Measurements from ENCODE around the gene IL18BP. TPM values are rescaled to one million over a fixed set of nuclear protein-coding genes. Genes with fewer than 3 reads are reported as not detected.

IL18BP gene
- total RNA-seq, 2 donors from 2014 or later = 3.1 to 13.9 TPM

- no peak for DNase-seq (ENCODE audit: low spot score)
- TF ChIP-seq POLR2AphosphoS5 (IDR thresholded peaks at IDR 0.05) = no peak
- no peak for TF ChIP-seq CTCF (IDR thresholded peaks at IDR 0.05)
- no peak for TF ChIP-seq POLR2A (IDR thresholded peaks at IDR 0.05)
- no peaks in the 10 kb centered on the region for H3K27me3 ChIP-seq (replicated peaks; ENCODE audit: insufficient read depth)
- no peak overlapping the region for H3K27ac ChIP-seq
- no peaks in the 10 kb centered on the region for H3K9me3 ChIP-seq
- no peak overlapping the region for H3K4me3 ChIP-seq
- intact Hi-C loops (cut with DNase I) = loop anchor here (2.0 to 5.0 kb wide), 3 partner anchors 36 to 165 kb away; no protein-coding TSS in a partner anchor
- H3K36me3 ChIP-seq = no peaks in the 10 kb centered on the region
- WGBS = 91% methylated on average over 1 of the region's 1 CpG
- H3K4me1 ChIP-seq (replicated peaks) = no peaks in the 10 kb centered on the region
Observed at GRCh38 chr11:71977090-71977489, 21.6 kb upstream of the IL18BP start.

GRCh38 chr11:71977743-71978418 is 20.8 kb upstream of the IL18BP start:
- H3K9me3 ChIP-seq = no peaks in the 10 kb centered on the region
- no peak overlapping the region for H3K4me3 ChIP-seq
- intact Hi-C loops (cut with DNase I) = loop anchor here (2.0 to 5.0 kb wide), 3 partner anchors 35 to 164 kb away; no protein-coding TSS in a partner anchor
- peak; percentile 46 for TF ChIP-seq POLR2AphosphoS5 (IDR thresholded peaks at IDR 0.05)
- TF ChIP-seq CTCF (IDR thresholded peaks at IDR 0.05) = peak in 3 of 4 experiments; percentile 66 to 81 (median 81)
- TF ChIP-seq POLR2A (IDR thresholded peaks at IDR 0.05) = no peak
- WGBS = 45% methylated on average over 7 of the region's 7 CpGs
- H3K36me3 ChIP-seq = no peaks in the 10 kb centered on the region
- no peaks in the 10 kb centered on the region for H3K4me1 ChIP-seq (replicated peaks)
- H3K27ac ChIP-seq = no peak overlapping the region
- DNase-seq (ENCODE audit: low spot score) = peak; percentile 52
- no peaks in the 10 kb centered on the region for H3K27me3 ChIP-seq (replicated peaks; ENCODE audit: insufficient read depth)

GRCh38 chr11:71979094-71979493 is 19.6 kb upstream of the IL18BP start:
- Histone ChIP-seq H3K4me1 (replicated peaks) (no peaks in the 10 kb centered on the region), H3K27ac (no peak overlapping the region), H3K27me3 (replicated peaks; ENCODE audit: insufficient read depth) (no peaks in the 10 kb centered on the region), H3K36me3 (no peaks in the 10 kb centered on the region), H3K4me3 (no peak overlapping the region), H3K9me3 (no peaks in the 10 kb centered on the region)
- intact Hi-C loops (cut with DNase I) = loop anchor here (5.0 kb wide), 2 partner anchors 108 to 163 kb away; no protein-coding TSS in a partner anchor
- TF ChIP-seq POLR2AphosphoS5 (IDR thresholded peaks at IDR 0.05) (no peak), POLR2A (IDR thresholded peaks at IDR 0.05) (no peak)
- no peak for DNase-seq (ENCODE audit: low spot score)
- 81% methylated on average over 4 of the region's 4 CpGs for WGBS

GRCh38 chr11:71979602-71980001 is 19.1 kb upstream of the IL18BP start:
- H3K27me3 ChIP-seq (replicated peaks; ENCODE audit: insufficient read depth) = no peaks in the 10 kb centered on the region
- H3K4me1 ChIP-seq (replicated peaks) = no peaks in the 10 kb centered on the region
- no peak overlapping the region for H3K27ac ChIP-seq
- WGBS = 65% methylated on average over 3 of the region's 3 CpGs
- intact Hi-C loops (cut with DNase I) = loop anchor here (5.0 kb wide), 2 partner anchors 108 to 163 kb away; no protein-coding TSS in a partner anchor
- H3K4me3 ChIP-seq = no peak overlapping the region
- no peaks in the 10 kb centered on the region for H3K36me3 ChIP-seq
- DNase-seq (ENCODE audit: low spot score) = no peak
- H3K9me3 ChIP-seq = no peaks in the 10 kb centered on the region
- TF ChIP-seq POLR2A (IDR thresholded peaks at IDR 0.05) (no peak), CTCF (IDR thresholded peaks at IDR 0.05) (no peak), POLR2AphosphoS5 (IDR thresholded peaks at IDR 0.05) (no peak)

GRCh38 chr11:71986131-71986530 is 12.6 kb upstream of the IL18BP start:
- intact Hi-C loops (cut with DNase I) = no loop called here
- Histone ChIP-seq H3K36me3 (no peaks in the 10 kb centered on the region), H3K4me3 (no peak overlapping the region), H3K4me1 (replicated peaks) (no peaks in the 10 kb centered on the region), H3K9me3 (no peaks in the 10 kb centered on the region), H3K27me3 (replicated peaks; ENCODE audit: insufficient read depth) (no peaks in the 10 kb centered on the region), H3K27ac (no peak overlapping the region)
- DNase-seq (ENCODE audit: low spot score) = no peak
- TF ChIP-seq POLR2AphosphoS5 (IDR thresholded peaks at IDR 0.05) (no peak), POLR2A (IDR thresholded peaks at IDR 0.05) (no peak), CTCF (IDR thresholded peaks at IDR 0.05) (no peak)
- 95% methylated on average over 2 of the region's 2 CpGs for WGBS

Data from prostate gland (tissue), 2 donors.